ENCODE results near the gene LYRM1.

- TF ChIP-seq CTCF (IDR thresholded peaks at IDR 0.05; ENCODE audit: poor library complexity, severe bottlenecking) (no peak), EZH2 (IDR thresholded peaks at IDR 0.05; ENCODE audit: borderline replicate concordance, insufficient read depth, low read length, poor library complexity, severe bottlenecking) (no peak), POLR2AphosphoS5 (IDR thresholded peaks at IDR 0.05) (no peak)
These were observed 2.7 kb downstream of the LYRM1 start for GRCh38 chr16:20903116-20903898.

Data from neural cell (in vitro differentiated cells).